ENCODE data around the gene RCOR1.

Gene RCOR1

GRCh38 chr14:102771144-102771543, 178.7 kb downstream of the RCOR1 start:
- TF ChIP-seq, protein P1, sequence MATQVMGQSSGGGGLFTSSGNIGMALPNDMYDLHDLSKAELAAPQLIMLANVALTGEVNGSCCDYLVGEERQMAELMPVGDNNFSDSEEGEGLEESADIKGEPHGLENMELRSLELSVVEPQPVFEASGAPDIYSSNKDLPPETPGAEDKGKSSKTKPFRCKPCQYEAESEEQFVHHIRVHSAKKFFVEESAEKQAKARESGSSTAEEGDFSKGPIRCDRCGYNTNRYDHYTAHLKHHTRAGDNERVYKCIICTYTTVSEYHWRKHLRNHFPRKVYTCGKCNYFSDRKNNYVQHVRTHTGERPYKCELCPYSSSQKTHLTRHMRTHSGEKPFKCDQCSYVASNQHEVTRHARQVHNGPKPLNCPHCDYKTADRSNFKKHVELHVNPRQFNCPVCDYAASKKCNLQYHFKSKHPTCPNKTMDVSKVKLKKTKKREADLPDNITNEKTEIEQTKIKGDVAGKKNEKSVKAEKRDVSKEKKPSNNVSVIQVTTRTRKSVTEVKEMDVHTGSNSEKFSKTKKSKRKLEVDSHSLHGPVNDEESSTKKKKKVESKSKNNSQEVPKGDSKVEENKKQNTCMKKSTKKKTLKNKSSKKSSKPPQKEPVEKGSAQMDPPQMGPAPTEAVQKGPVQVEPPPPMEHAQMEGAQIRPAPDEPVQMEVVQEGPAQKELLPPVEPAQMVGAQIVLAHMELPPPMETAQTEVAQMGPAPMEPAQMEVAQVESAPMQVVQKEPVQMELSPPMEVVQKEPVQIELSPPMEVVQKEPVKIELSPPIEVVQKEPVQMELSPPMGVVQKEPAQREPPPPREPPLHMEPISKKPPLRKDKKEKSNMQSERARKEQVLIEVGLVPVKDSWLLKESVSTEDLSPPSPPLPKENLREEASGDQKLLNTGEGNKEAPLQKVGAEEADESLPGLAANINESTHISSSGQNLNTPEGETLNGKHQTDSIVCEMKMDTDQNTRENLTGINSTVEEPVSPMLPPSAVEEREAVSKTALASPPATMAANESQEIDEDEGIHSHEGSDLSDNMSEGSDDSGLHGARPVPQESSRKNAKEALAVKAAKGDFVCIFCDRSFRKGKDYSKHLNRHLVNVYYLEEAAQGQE (IDR thresholded peaks at IDR 0.05; ENCODE audit: insufficient replicate concordance, low read depth) = no peak
- no peak for TF ChIP-seq GABPA (IDR thresholded peaks at IDR 0.05; ENCODE audit: low read depth)
- no peak for TF ChIP-seq POLR2AphosphoS5 (IDR thresholded peaks at IDR 0.05; ENCODE audit: low read depth)
- TF ChIP-seq SPI1 (IDR thresholded peaks at IDR 0.05; ENCODE audit: borderline replicate concordance, low read depth) = no peak
- no peak for TF ChIP-seq CTCF (IDR thresholded peaks at IDR 0.05; ENCODE audit: insufficient read depth, low read length)
- Histone ChIP-seq H3K27me3 (ENCODE audit: insufficient read depth, poor library complexity, severe bottlenecking) (no peaks in the 10 kb centered on the region), H3K4me3 (replicated peaks; ENCODE audit: insufficient read depth, low read length) (no peak overlapping the region), H3K27ac (replicated peaks) (no peak overlapping the region)
- no peak for DNase-seq (ENCODE audit: low read depth in 1 of 2, low spot score in 1 of 2)

DNA sequence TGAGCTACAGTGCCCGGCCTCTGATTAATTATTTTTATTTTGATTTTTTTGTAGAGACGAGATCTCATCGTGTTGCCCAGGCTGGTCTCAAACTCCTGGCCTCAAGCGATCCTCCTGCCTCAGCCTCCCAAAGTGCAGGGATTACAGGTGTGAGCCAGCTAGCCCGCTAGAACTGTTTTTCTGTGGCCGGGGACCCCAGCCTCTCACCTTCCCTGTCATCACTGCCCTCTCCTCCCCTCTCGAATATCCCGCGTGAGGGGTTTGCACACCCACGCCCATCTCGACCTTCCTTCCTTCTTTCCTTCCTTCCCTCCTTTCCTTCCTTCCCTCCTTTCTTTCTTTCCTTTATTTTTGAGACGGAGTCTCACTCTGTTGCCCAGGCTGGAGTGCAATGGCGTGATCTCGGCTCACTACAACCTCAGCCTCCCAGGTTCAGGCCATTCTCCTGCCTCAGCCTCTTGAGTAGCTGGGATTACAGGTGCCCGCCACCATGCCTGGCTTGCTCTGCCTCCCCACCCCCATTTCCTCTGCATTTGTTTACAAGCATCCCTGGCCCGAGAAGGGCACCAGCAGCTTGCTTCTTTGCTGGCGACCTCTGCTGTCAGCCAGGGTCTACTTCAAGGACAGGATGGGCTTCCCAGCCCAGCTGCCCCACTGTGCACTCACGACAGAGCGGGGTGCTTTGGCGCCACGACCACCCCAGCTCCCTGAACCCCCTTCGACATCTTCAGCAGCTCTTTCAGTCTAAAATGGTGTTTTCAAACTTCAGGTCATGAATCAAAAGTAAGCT, 180.5 kb downstream of the RCOR1 start:
- Histone ChIP-seq H3K27me3 (ENCODE audit: insufficient read depth, poor library complexity, severe bottlenecking) (no peaks in the 10 kb centered on the region), H3K27ac (replicated peaks) (no peak overlapping the region), H3K4me3 (replicated peaks; ENCODE audit: insufficient read depth, low read length) (no peak overlapping the region)
- peak in 1 of 2 experiments; percentile 28 for DNase-seq (ENCODE audit: low read depth in 1 of 2, low spot score in 1 of 2)
- TF ChIP-seq GABPA (IDR thresholded peaks at IDR 0.05; ENCODE audit: low read depth) = no peak
- TF ChIP-seq, protein P1 (IDR thresholded peaks at IDR 0.05; ENCODE audit: insufficient replicate concordance, low read depth) = no peak
- no peak for TF ChIP-seq POLR2AphosphoS5 (IDR thresholded peaks at IDR 0.05; ENCODE audit: low read depth)
- no peak for TF ChIP-seq SPI1 (IDR thresholded peaks at IDR 0.05; ENCODE audit: borderline replicate concordance, low read depth)
- TF ChIP-seq CTCF (IDR thresholded peaks at IDR 0.05; ENCODE audit: insufficient read depth, low read length) = no peak

- TF ChIP-seq CTCF (IDR thresholded peaks at IDR 0.05; ENCODE audit: insufficient read depth, low read length) = peak; percentile 87
- no peak for TF ChIP-seq GABPA (IDR thresholded peaks at IDR 0.05; ENCODE audit: low read depth)
These were observed 182.1 kb downstream of the RCOR1 start for GRCh38 chr14:102774391-102775153.

More at GRCh38 chr14:102774391-102775153, 182.1 kb downstream of the RCOR1 start:
- peak overlapping the region; percentile 16; the same call in 1 of the 2 replicates for H3K27ac ChIP-seq (replicated peaks)
- peak in 1 of 2 experiments; percentile 73 for DNase-seq (ENCODE audit: low read depth in 1 of 2, low spot score in 1 of 2)
- H3K4me3 ChIP-seq (replicated peaks; ENCODE audit: insufficient read depth, low read length) = no peak overlapping the region
- no peaks in the 10 kb centered on the region for H3K27me3 ChIP-seq (ENCODE audit: insufficient read depth, poor library complexity, severe bottlenecking)

Measured in HL-60 (cell line).